Activated gamma-delta T cell treated with anti-CD3 and anti-CD28 coated beads, Interleukin-2, amount 50 U/mL, for 16 hours (primary cell): ENCODE results near the gene REM1.
"Not testable (repeated sequence)": the region's sequence is repeated elsewhere in the genome, so short reads cannot be mapped to it uniquely, and the experiment has no call there.

Source experiments
- DNase-seq: peaks from one replicate; pipeline ENCODE4 v3.0.0-alpha.2; 2020; ENCODE audit warnings: low read depth

REM1 gene, protein sequence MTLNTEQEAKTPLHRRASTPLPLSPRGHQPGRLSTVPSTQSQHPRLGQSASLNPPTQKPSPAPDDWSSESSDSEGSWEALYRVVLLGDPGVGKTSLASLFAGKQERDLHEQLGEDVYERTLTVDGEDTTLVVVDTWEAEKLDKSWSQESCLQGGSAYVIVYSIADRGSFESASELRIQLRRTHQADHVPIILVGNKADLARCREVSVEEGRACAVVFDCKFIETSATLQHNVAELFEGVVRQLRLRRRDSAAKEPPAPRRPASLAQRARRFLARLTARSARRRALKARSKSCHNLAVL

DNA sequence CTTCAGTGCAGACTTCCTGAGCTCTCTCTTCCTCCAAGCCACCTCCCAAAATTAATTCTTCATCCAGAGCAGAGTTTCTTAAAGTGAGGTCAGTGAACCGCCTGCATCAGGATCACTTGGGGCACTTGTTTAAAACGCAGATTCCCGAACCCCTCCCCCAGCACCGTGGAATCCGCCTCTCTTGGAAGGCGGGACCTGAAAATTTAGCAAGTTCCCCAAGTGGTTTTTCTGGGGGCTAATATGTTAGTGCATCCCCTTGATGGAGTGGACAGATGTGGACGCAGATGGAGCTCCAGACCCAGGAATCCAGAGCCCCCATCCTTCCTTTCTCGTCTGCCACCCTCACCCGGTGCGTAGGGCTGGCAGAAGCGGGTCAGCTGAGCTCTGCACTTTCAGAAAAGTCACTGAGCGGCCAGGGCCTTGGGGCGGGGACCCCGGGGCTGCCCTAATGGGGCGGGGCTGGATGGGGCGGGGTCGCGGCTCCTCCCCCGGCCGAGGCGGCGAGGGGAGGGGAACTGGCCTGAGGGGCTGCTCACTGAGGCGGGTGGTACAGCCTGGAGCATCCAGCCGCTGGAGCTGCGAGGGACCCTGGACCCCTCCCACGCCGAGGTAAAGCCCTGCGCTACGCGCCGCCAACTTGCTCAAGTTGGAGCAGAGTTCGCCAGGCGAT lies at the start of gene REM1, which contains the start of gene DEFB124:
Gene REM1 (plus strand): TSS at position 531 of the 670 bp plus-strand sequence. CDS start 1,158 bp downstream, outside the sequence.
Gene DEFB124 (minus strand): TSS at position 370 of the 670 bp plus-strand sequence. CDS start 2,114 bp downstream, outside the sequence.
- no peak for DNase-seq

DNA sequence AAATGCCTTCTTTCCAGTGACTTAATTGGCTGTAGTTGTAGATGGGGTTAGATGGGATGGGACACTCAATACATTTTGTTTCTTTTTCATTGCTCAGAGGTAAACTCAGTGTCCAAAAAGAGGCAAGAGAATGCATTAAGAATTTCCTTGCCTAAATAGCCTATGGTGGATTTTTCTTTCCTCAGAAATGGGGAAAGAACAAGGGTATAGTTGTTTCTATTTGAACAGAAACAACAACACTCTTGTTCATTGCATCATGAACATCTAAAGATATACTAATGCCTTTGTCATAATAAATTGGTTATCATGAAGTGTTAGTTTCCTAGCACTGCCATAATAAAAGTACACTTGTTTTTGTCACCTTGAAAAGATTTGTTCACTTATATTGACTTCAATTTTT lies 49.3 kb upstream of the REM1 start:
- DNase-seq = no peak

DNA sequence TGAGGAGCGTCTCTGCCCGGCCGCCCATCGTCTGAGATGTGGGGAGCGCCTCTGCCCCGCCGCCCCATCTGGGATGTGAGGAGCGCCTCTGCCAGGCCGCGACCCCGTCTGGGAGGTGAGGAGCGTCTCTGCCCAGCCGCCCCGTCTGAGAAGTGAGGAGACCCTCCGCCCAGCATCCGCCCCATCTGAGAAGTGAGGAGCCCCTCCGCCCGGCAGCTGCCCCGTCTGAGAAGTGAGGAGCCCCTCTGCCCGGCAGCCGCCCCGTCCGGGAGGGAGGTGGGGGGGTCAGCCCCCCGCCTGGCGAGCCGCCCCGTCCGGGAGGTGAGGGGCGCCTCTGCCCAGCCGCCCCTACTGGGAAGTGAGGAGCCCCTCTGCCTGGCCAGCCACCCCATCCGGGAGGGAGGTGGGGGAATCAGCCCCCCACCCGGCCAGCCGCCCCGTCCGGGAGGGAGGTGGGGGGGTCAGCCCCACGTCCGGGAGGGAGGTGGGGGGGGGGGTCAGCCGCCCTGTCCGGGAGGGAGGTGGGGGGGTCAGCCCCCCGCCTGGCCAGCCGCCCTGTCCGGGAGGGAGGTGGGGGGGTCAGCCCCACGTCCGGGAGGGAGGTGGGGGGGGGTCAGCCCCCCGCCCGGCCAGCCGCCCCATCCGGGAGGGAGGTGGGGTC lies 48.1 kb upstream of the REM1 start:
- DNase-seq = not testable (repeated sequence)

DNA sequence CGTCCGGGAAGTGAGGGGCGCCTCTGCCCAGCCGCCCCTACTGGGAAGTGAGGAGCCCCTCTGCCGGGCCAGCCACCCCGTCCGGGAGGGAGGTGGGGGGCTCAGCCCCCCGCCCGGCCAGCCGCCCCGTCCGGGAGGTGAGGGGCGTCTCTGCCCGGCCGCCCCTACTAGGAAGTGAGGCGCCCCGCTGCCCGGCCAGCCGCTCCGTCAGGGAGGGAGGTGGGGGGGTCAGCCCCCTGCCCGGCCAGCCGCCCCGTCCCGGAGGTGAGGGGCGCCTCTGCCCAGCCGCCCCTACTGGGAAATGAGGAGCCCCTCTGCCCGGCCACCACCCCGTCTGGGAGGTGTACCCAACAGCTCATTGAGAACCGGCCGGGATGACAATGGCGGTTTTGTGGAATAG lies 47.5 kb upstream of the REM1 start:
- not testable (repeated sequence) for DNase-seq

DNA sequence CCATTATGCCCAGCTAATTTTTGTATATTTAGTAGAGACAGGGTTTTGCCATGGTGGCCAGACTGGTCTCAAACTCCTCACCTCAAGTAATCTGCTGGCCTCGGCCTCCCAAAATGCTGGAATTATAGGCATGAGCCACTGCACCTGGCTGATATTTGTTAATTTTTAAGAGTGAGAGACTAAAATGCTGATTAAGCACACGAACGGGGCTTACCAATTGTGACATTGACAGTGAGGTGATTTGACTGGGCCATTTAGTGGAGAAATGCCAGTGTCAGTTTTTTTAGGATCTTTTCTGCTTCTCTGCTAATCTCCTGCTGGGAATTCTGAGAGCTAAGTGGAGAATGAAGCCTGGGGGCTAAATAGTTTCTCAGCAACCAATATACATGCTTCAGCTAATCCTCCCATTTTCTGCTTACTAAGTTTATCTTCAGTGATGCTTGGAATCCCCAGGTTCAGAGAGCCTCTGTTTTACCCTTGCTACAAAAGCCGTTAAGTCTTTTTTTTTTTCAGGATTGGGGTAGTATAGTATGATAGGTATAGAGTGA lies 44.4 kb upstream of the REM1 start:
- no peak for DNase-seq

DNA sequence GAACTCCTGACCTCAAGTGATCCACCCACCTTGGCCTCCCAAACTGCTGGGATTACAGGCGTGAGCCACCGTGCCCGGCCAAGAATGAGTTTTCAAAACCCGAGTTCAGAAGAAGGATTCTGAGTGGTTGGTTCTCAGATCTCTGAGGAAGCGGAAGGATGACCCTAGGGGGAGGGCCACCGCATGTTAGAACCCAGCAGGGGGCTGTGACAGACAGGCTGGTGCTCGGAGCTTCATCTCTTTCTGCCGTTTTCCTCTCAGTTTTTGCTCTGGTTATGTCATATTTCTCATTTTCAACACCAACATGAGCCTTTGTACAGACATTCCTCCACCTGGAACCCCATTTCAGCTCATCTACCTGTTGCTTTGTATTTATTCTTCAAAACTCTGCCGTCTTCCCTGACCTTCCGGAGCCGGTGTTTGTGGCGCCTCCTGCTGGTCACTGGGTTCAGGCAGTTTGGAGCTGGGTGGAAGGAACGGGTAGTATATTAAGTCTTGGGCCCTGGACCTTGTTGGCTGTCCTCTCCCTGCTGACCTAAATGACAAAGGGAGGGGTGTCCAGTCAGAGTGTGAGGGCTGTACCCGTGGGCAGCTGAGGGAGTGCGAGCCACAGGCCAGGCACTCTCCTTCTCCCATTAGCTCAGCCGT lies 35.0 kb upstream of the REM1 start, which contains the start of gene DEFB123:
Gene DEFB123 (plus strand): TSS at position 621 of the 648 bp plus-strand sequence. CDS start 67 bp downstream, outside the sequence.
- no peak for DNase-seq

DNA sequence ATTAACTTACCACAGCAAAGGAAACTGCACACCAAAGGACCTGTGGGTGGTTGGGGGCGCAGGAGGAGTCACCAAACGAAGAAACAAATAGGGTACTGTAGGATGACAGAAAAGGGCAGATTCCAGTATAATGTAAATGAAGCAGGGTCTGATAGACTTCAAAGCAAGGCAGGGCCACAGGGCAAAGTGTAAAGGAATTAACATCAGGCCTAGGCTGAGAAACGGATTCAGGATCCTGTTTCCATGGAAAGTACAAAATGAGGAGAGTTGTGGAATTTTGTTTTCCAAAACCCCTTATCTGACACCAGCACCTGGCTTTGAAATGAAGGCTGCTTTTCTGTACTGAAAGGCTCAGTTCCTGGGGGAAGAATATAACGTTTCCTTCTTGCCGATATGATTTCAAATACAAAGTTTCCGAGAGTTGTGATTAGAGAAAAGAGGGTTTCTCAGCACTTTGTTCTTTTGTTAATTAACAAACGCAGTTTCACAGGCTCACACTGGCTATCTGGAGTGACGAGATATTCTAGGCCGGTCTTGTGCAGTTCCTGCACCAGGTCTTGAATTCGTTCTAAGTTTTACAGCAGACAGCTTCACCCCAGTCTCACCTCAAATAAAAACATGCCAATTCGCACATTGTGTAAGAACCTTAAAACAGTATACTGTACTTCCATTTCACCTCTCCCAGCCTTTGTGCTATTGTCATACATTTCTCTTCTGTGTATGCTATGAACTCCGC lies 28.8 kb upstream of the REM1 start:
- DNase-seq = no peak

DNA sequence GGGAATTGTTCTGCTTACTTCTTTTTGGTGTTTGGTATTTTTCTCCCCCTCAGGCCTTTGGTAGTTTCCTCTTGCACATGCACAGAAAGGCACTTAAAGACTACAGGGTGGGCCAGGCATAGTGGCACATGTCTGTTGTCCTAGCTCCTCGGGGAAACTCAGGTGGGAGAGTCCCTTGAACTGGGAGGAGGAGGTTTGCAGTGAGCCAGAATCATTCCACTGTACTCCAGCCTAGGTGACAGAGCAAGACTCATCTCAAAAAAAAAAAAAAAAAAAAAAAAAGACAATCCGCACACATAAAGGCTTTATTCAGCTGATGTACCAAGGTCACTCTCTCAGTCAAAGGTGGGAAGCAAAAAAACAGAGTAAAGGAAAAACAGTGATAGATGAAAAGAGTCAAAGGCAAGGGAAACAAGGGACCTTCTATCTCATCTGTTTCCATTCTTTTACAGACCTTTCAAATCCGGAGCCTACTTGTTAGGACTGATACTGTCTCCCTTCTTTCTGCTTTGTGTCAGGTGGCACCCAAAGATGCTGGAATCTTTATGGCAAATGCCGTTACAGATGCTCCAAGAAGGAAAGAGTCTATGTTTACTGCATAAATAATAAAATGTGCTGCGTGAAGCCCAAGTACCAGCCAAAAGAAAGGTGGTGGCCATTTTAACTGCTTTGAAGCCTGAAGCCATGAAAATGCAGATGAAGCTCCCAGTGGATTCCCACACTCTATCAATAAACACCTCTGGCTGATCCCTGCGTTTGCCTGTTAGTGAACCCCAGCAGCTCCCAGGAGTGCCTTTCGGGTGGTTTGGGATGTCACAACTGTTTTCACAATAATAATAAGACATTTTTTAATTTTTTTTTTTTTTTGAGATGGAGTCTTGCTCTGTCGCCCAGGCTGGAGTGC lies 25.3 kb upstream of the REM1 start:
- no peak for DNase-seq

DNA sequence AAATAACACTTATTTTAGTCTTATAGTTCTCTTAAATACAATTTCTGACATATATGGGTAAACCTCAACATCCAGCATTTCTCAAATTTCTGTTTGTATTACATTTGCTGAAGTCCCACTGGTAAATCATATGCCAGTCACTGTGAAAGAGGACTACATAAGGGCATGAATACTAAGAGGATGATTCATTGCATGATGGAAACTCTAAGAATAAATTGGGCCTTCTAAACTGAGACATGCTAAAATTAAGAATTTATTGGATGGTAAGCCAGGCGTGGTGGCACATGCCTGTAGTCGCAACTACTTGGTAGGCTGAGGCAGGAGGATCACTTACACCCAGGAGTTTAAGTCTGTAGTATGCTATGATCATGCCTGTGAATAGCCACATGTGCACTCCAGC lies 22.5 kb upstream of the REM1 start:
- no peak for DNase-seq

DNA sequence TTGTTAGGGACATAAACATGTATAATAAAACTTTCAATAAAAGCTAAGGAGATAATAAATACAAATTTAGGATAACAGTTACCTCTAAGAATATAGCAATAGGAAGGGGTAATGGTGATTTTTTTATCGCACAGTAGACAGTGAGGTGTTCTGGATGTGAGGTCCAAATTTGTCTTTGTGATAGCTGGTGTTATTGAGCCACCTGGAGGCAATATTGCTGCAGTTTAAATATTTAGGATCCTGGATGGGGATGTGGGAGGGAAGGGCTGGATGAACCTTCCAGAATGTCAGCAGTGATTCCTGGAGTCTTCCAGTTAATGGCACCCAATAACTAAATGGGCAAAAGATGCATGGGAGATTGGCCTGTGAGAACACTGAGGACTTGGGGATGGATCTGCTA lies 20.7 kb upstream of the REM1 start:
- no peak for DNase-seq

DNA sequence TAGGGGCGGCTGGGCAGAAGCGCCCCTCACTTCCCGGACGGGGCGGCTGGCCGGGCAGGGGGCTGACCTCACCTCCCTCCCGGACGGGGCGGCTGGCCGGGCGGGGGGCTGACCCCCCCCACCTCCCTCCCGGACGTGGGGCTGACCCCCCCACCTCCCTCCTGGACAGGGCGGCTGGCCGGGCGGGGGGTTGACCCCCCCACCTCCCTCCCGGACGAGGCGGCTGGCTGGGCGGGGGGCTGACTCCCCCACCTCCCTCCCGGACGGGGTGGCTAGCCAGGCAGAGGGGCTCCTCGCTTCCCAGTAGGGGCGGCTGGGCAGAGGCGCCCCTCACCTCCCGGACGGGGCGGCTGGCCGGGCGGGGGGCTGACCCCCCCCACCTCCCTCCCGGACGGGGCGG lies 4.1 kb upstream of the REM1 start:
- not testable (repeated sequence) for DNase-seq

DNA sequence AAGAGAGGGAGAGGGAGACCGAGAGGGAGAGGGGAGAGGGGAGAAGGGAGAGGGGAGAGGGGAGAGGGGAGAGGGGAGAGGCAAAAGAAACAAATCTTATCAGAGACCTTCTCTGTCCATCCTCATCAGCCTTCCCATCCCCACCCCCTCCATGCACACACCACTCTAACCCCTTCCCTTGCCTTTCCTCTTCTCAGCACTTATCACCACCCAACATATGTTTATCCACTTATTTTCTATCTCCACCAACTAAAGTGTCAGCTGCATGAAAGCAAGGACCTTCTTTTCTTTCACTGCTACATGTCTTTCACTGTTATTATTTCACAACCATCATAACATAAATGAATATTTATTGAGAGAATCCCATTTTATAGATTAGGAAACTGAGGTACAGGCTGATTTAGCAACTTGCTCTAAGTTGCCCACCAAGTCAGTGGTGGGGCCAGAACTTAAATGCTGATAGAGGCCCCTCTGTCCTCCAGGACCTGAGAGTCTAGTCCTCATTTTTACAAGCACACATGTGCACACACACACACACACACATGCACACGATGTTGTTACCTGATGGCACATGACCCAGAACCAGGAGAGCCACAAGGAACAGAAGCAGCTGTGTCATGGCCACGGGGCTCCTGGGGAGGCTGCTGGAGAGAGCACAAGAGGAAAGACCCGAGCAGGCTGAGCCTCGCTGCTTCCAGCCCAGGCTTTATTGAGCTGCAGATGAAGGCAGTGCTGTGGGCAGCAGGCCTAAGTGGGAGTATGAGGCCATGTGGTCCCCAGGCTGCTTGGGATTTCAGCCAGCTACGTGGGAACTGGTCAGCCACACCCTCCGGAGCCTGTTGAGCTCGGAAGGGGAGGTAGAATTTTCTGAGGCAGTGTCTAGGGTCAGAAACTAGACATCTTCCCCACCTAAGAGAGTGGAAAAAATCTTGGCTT lies 2.4 kb upstream of the REM1 start:
- no peak for DNase-seq

DNA sequence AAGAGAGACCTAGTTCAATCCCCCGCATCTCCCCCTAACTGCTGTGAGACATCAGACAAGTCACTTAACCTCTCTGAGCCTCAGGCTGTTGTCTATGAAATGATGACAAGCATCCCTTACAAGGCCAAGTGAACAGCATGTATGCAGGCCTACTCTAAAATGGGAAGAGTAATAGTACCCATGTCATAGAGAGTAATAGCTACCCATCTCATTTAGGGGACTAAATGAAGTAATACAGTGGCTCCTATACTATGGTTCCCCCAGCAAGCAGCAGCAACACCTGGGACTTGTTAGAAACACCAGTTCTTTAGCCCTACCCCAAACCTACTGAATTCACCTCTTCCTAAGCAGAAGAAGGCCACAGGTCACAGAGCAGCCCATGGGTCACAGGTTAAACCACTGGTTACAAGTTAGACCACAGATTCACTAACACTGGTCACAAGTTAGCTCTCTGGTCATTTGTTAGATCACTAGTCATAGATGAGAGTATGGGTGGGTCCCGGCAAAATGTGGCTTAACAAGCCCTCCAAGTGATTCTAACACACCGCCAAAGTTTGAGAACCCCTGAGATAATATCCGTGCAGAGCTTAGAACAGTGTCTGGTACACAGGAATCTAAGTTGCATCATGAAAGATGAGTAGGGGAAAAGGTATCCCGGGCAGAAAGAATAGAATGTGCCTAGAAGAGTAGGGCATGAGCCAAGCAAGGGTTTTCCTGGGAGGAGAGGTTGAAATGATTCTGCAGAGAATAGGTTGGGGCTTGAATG lies 1.6 kb upstream of the REM1 start:
- no peak for DNase-seq

DNA sequence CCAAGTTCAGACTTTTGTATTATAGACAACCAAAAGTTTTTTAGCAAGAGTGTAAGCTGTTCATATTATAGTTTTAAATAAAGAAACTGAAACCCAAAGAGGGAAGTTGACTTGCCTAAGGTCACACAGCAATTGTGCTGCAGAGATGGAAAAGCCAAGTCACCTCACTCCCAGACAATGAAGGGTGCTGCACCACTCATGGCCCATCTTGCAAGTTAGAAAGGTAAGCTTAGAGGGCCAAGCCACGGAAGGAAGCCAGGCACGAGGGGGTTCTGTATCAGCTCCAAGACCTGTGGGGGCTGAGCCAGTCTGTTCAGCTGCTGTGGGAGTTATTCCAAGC lies 1.0 kb upstream of the REM1 start:
- DNase-seq = no peak

DNA sequence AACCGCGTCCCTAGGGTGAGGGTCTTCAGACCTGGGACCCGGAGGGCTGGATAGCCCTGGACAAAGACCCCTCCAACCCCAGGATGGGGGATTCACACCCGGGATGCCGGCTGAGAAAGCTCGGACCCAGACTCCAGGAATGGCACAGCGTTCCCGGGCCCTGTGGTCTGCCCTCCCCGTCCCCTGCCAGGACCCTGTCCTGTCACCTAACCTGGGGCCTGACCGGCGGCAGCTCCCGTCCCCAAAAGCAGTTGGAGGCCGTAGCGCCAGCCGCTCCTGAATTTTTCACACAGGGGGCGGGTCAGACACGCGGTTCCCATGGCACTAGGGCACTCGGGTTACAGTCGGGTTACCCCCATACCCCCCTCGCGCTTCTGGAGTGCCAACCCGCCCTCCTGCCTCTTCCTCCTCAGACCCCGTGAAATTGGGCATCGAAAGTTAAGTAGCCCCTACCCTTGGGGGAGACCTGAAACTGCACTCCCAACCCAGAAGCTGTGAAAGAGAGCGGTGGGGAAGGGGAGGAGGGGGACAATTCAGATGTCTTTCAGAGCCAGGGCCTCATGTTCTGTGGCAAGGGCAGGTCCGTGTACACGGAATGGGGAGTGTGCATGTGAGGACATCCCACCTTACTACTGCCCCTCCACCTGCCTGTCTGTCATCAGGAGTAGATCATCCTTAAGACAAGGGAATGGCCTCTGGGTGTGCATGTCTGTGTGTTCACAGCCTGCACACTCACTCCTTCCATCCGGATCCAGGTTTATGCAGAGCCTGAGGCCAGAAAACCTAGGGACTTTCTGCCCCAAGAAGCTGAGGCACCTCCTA lies 595 bp downstream of the REM1 start:
- no peak for DNase-seq

DNA sequence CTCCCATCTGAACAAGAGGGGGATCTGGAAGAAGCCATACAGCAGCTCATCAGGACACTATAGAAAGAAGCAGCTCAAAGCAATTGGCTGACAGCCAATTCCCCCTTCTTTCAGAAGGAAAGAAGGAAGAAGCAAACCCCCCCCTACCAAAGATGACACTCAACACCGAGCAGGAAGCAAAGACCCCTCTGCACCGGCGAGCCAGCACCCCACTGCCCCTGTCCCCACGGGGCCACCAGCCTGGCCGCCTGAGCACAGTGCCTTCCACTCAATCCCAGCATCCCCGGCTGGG lies 1.2 kb downstream of the REM1 start:
- no peak for DNase-seq

DNA sequence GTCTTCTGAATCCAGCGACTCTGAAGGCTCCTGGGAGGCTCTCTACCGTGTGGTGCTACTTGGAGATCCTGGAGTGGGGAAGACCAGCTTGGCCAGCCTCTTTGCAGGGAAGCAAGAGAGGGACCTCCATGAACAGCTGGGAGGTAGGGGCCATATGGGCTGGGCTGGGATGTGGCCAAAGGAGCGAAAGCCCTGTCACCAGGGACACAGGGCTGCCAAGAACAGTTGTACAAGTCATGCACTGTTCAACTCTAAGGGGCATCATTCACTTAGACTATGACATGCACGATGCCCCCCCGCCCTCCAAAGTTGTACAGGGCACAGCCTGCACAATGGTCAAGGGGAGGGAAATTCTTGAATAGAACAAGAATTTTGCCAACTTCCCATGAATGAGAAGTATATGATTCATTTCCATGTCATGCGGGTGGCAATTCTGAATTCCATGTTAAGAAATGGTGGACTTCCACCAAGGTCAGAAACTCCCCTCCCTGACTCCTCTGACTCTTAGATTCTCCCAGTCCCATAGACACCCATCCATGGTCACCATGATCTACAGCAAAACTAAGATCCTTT lies 1.6 kb downstream of the REM1 start:
- DNase-seq = no peak

DNA sequence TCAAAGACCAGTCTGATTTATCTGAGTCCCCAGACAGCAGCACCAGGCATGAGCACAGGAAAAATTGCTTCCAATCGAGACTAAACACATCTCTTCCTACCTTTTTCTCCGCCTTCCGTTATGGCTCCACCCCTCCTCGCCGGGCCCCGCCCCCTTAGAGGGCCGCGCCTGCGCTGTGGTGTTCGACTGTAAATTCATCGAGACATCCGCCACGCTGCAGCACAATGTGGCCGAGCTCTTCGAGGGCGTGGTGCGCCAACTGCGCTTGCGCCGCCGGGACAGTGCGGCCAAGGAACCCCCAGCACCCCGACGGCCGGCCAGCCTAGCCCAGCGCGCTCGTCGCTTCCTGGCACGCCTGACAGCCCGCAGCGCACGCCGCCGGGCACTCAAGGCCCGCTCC lies 8.9 kb downstream of the REM1 start:
- DNase-seq = no peak
